ENCODE measurements around the gene DDX39B. TPM values are rescaled to one million over a fixed set of nuclear protein-coding genes. Genes with fewer than 3 reads are reported as not detected.

DDX39B gene
- polyA plus RNA-seq, 1 donor, result 499 TPM

DNA sequence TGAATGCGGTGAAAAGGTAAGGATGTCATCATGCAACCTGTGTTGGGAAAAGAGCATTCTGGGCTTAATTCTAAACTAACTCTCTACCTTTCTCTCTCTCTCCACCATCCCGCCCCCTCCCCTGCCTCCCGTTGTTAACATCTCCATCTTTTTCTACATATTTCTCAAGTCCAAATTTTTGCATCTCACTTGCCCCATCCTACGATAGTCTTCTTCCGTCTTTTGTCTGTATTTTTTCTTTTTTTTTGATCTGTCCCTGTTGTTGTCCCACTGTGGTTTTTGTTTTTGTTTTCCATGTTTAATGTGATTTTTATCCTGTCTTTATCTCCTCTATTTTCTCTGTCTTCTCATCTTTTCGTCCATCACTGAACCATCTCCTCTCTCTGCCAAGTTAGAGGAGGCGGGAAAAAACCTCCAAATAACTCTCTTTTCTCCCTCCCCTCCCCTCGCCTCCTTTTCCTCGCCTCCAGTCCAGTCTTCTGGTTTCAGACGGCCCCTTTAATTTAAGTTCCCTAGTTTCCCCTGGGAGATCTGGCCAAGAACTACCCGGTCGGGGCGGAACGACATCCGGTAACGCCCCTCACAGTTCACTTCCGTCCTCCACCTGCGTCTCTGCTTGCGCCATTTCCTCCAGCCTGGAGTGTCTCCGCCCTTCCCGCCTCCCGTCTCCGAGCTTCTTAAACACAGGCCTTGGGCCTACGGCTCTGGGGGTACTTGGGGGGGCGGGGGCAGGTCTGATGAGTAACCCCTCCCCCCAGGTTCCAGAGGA, 5.3 kb upstream of the DDX39B start, which contains the start of gene NFKBIL1:
TSS of gene NFKBIL1 (plus strand) at position 651 of the 769 bp plus-strand sequence. CDS start at position 738, 87 bp downstream.
- Histone ChIP-seq H3K4me3 (ENCODE audit: low read length) (peak within 1 kb of the TSS; percentile 50), H3K27ac (ENCODE audit: low read length) (peak within 1 kb of the TSS; percentile 77), H3K4me1 (ENCODE audit: control insufficient read depth, insufficient read depth, low read length) (peaks cover 8% of the 10 kb centered on the region), H3K36me3 (ENCODE audit: control insufficient read depth, insufficient read depth, low read length) (peaks cover 14% of the 10 kb centered on the region), H3K27me3 (ENCODE audit: control insufficient read depth, insufficient read depth, low read length) (no peaks in the 10 kb centered on the region), H3K9me3 (ENCODE audit: control insufficient read depth, low read depth, low read length) (peaks cover 3% of the 10 kb centered on the region)
- 1% methylated on average over 7 of the region's 25 CpGs for WGBS (ENCODE audit: insufficient coverage, low lambda C conversion rate)
- DNase-seq, result peak; percentile 96 to 97

DNA sequence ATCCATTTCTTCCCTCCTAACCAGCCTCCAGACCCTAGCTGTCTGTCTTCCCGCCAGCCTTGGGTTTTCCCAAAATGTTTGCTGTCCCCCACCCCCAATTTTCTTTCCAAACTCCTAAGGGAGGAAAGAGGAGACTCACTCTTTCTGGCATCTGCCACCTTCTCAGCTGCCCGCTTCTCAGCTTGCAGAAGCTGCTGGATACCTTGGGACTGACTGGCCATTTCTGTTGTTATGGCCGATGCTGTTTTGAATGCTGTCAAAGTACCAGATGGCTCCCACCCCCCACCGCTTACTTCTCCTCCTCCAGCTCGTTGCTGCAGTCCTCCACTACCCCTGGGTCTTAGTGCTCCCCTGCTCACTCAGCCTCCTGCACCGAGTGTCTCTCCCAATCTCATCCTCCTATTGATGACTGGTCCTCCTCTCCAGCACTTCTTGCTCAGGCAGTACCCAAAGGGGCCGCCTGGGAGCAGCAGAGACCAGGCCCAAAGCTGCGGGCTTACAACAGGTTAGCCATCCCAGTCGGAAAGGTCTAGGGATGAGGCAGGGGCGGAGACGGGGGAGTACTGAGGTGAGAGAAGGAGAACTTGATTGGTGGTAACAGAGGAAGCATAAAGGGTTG, 4.6 kb upstream of the DDX39B start, which contains the start of gene ATP6V1G2:
TSS of gene ATP6V1G2 (minus strand) at position 270 of the 619 bp plus-strand sequence. CDS start at position 221, 49 bp downstream.
- Histone ChIP-seq H3K9me3 (ENCODE audit: control insufficient read depth, low read depth, low read length) (peaks cover 3% of the 10 kb centered on the region), H3K4me1 (ENCODE audit: control insufficient read depth, insufficient read depth, low read length) (peaks cover 8% of the 10 kb centered on the region), H3K36me3 (ENCODE audit: control insufficient read depth, insufficient read depth, low read length) (peaks cover 14% of the 10 kb centered on the region), H3K27me3 (ENCODE audit: control insufficient read depth, insufficient read depth, low read length) (no peaks in the 10 kb centered on the region), H3K4me3 (ENCODE audit: low read length) (peak within 1 kb of the TSS; percentile 50), H3K27ac (ENCODE audit: low read length) (peak within 1 kb of the TSS; percentile 77)
- WGBS (ENCODE audit: insufficient coverage, low lambda C conversion rate), result 0% methylated on average over 3 of the region's 11 CpGs
- peak; percentile 85 to 89 for DNase-seq

DNA sequence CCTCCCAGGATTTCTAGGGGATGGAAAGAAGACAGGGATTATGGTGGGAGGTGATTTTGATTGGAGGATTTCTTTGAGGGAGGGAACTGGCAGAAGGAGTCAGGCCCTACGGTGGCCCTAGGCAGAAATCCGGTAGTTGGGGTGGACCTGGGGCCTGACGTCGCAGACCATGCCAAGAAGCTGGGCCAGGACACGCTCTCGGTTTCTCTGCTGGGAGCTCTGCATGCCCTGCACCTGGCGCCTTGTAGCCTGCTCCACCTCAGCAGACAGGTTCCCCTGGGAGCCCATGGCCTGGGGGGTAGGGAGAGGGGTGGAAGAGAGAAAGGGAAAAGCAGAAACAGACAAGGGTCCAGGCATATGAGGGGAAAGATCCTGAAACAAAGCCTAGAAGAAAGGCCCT, 3.5 kb upstream of the DDX39B start:
- Histone ChIP-seq H3K4me3 (ENCODE audit: low read length) (no peak overlapping the region), H3K36me3 (ENCODE audit: control insufficient read depth, insufficient read depth, low read length) (peaks cover 7% of the 10 kb centered on the region), H3K4me1 (ENCODE audit: control insufficient read depth, insufficient read depth, low read length) (peaks cover 10% of the 10 kb centered on the region), H3K27ac (ENCODE audit: low read length) (no peak overlapping the region), H3K27me3 (ENCODE audit: control insufficient read depth, insufficient read depth, low read length) (no peaks in the 10 kb centered on the region), H3K9me3 (ENCODE audit: control insufficient read depth, low read depth, low read length) (peaks cover 3% of the 10 kb centered on the region)
- DNase-seq, result no peak
- WGBS (ENCODE audit: insufficient coverage, low lambda C conversion rate), result no CpG with 5 or more reads among the region's 7 CpGs

DNA sequence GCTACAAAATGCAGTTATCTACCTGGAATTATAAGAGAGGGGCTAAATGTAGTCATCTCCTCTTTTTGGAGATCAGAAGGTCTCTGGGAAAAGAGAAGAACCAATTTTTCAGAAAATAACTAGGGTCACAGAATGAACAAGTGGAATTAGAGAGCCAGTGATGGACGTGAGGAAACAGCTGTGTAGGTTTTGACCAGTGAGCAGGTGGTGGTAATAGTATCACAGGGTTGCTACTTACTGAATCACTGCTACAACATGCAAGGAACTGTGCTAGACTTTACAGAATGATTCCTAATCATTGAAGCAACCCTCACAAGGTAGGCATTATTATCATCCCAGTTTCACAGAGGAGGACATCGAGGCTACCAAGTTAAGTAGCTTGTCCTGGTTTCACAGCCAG, 2.9 kb upstream of the DDX39B start:
- Histone ChIP-seq H3K4me3 (ENCODE audit: low read length) (no peak overlapping the region), H3K9me3 (ENCODE audit: control insufficient read depth, low read depth, low read length) (peaks cover 3% of the 10 kb centered on the region), H3K27ac (ENCODE audit: low read length) (no peak overlapping the region), H3K27me3 (ENCODE audit: control insufficient read depth, insufficient read depth, low read length) (no peaks in the 10 kb centered on the region), H3K4me1 (ENCODE audit: control insufficient read depth, insufficient read depth, low read length) (peaks cover 16% of the 10 kb centered on the region), H3K36me3 (ENCODE audit: control insufficient read depth, insufficient read depth, low read length) (peaks cover 11% of the 10 kb centered on the region)
- no peak for DNase-seq
- 75% methylated on average over 1 of the region's 2 CpGs for WGBS (ENCODE audit: insufficient coverage, low lambda C conversion rate)

DNA sequence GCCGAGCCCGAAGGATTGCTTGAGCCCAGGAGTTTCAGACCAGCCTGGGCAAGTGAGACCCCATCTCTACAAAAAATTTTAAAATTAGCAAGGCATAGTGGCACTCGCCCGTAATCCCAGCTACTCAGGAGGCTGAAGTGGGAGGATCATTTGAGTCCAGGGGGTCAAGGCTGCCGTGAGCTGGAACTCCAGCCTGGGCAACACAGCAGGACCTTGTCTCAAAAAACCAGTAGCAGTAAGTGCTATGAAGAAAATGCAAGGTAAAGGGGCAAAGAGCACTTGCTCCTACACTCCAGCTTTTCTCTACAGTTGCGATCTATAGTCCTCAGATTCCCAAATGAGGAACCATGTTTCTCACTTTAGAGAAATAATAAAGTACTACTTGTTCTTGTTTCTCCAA, 1.8 kb upstream of the DDX39B start:
- no peak overlapping the region for H3K27ac ChIP-seq (ENCODE audit: low read length)
- no peak for DNase-seq
- no peaks in the 10 kb centered on the region for H3K27me3 ChIP-seq (ENCODE audit: control insufficient read depth, insufficient read depth, low read length)
- peaks cover 3% of the 10 kb centered on the region for H3K9me3 ChIP-seq (ENCODE audit: control insufficient read depth, low read depth, low read length)
- WGBS (ENCODE audit: insufficient coverage, low lambda C conversion rate), result 100% methylated on average over 1 of the region's 6 CpGs
- peaks cover 23% of the 10 kb centered on the region for H3K4me1 ChIP-seq (ENCODE audit: control insufficient read depth, insufficient read depth, low read length)
- peaks cover 18% of the 10 kb centered on the region for H3K36me3 ChIP-seq (ENCODE audit: control insufficient read depth, insufficient read depth, low read length)
- no peak overlapping the region for H3K4me3 ChIP-seq (ENCODE audit: low read length)

DNA sequence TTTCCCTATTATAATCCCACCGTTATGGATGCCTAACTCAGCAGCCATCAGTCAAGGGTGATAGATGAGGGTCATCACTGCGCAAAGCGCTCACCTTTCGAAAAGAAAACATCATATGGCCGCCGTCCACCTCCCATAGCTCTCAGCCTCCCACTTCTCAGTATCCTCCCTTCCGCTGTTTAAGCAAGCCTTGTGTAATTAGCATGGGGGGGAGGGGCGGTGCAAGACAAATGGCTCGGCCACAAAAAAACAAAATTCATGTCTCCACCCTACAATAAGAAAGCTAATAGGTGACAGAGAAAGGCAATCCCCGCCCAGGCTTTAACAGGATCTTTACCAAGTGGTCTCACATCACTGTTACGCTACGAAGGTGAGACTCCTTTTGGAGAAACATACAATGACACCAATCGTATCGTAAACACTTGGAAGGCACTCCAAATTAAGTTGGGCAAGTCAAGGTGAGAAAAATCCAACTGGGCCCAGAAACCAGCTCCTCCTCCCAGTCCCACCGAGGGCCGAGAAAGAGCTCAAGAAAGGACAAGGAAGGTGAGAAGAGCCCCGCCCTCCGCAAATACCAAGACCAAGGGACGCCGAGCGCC, 645 bp downstream of the DDX39B start:
- H3K4me1 ChIP-seq (ENCODE audit: control insufficient read depth, insufficient read depth, low read length), result peaks cover 15% of the 10 kb centered on the region
- DNase-seq, result peak; percentile 33 to 67
- peak overlapping the region; percentile 91 for H3K27ac ChIP-seq (ENCODE audit: low read length)
- no peaks in the 10 kb centered on the region for H3K9me3 ChIP-seq (ENCODE audit: control insufficient read depth, low read depth, low read length)
- H3K36me3 ChIP-seq (ENCODE audit: control insufficient read depth, insufficient read depth, low read length), result peaks cover 38% of the 10 kb centered on the region
- no CpG with 5 or more reads among the region's 21 CpGs for WGBS (ENCODE audit: insufficient coverage, low lambda C conversion rate)
- H3K4me3 ChIP-seq (ENCODE audit: low read length), result peak overlapping the region; percentile 90
- H3K27me3 ChIP-seq (ENCODE audit: control insufficient read depth, insufficient read depth, low read length), result no peaks in the 10 kb centered on the region

DNA sequence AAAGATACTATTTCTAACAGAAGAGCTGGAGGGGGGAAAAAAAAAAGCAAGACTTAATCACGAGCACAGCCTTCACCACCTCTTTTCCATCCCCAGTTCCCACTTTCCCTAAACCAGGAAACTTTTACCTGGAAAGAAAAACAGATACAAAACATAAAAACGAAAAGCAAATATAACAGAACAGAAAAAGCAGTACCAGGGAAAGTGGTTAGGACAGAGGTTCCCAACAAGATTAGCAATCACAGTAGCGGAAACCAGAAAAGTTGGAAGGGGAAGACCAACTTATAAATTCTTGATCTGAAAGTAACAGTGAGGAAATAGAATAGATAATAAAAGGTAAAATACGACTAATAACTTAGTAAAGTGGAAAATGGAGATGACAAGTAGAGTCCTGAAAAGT, 1.2 kb downstream of the DDX39B start:
- peak overlapping the region; percentile 90 for H3K4me3 ChIP-seq (ENCODE audit: low read length)
- peaks cover 43% of the 10 kb centered on the region for H3K36me3 ChIP-seq (ENCODE audit: control insufficient read depth, insufficient read depth, low read length)
- no peaks in the 10 kb centered on the region for H3K9me3 ChIP-seq (ENCODE audit: control insufficient read depth, low read depth, low read length)
- no peaks in the 10 kb centered on the region for H3K27me3 ChIP-seq (ENCODE audit: control insufficient read depth, insufficient read depth, low read length)
- peaks cover 15% of the 10 kb centered on the region for H3K4me1 ChIP-seq (ENCODE audit: control insufficient read depth, insufficient read depth, low read length)
- WGBS (ENCODE audit: insufficient coverage, low lambda C conversion rate), result 8% methylated on average over 2 of the region's 4 CpGs
- DNase-seq, result no peak
- H3K27ac ChIP-seq (ENCODE audit: low read length), result peak overlapping the region; percentile 91

DNA sequence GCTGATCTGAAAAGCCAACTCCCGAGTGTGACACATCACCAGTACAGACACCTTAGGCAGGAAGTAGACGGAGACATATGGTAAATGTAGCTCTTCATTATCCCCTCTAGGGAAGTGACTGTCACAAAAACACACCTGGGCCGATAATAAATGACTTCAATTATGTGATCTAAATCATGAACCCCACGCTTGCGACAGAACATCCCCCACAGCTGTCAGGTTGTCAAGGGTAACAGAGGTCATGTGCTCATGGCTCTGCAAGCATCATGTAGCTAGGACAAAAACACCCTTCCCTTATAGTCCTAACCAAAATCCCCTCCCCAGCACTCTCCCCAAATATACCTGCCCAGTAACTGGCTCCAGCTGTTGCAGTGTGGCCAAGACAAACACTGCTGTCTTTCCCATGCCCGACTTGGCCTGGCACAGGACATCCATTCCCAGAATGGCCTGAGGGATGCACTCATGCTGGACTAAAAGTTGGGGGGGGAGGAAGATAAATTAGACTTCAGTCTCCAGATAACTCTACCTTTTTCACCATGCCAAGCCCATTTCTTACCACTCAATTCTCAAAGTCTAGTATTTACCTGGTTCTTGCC, 2.9 kb downstream of the DDX39B start:
- no peak for DNase-seq
- H3K27me3 ChIP-seq (ENCODE audit: control insufficient read depth, insufficient read depth, low read length), result no peaks in the 10 kb centered on the region
- H3K4me1 ChIP-seq (ENCODE audit: control insufficient read depth, insufficient read depth, low read length), result peaks cover 15% of the 10 kb centered on the region
- H3K4me3 ChIP-seq (ENCODE audit: low read length), result no peak overlapping the region
- no peaks in the 10 kb centered on the region for H3K9me3 ChIP-seq (ENCODE audit: control insufficient read depth, low read depth, low read length)
- no CpG with 5 or more reads among the region's 6 CpGs for WGBS (ENCODE audit: insufficient coverage, low lambda C conversion rate)
- no peak overlapping the region for H3K27ac ChIP-seq (ENCODE audit: low read length)
- peaks cover 61% of the 10 kb centered on the region for H3K36me3 ChIP-seq (ENCODE audit: control insufficient read depth, insufficient read depth, low read length)

DNA sequence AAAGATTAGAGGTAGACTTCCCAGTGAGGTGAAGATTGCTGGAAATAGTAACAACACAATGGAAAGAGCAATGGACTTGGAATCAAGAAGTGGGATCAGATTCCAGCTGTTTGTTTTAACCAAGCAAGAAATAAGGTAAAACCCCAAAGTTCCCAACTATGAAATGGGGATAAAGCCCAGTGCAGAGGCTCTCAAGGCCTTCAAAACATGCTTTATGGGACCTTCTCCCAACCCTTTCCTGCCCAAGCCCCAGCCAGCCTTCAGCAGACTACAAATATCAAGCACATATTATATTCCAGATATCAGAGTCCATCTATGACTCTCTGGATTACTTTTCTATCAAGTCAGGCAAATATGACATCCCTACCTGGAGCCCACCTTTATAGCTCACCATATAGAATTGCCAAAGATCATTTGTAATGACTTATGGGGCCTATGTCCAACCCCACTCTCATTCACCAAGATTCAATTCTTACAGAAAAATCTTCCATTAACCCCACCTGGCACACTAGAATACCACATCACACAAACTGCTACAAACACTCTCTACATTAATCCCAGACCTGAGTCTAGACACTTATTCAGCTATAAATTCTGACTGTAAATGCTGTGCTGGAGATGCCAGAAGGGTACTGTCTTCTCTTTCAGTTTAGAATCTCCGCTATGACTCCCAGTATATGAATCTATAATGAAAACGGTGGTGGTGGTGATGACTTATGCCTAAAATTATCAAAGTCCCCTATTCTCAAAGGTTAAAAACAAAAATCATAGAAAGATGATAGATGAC, 6.1 kb downstream of the DDX39B start:
- Histone ChIP-seq H3K4me3 (ENCODE audit: low read length) (no peak overlapping the region), H3K4me1 (ENCODE audit: control insufficient read depth, insufficient read depth, low read length) (peaks cover 15% of the 10 kb centered on the region), H3K27me3 (ENCODE audit: control insufficient read depth, insufficient read depth, low read length) (no peaks in the 10 kb centered on the region), H3K9me3 (ENCODE audit: control insufficient read depth, low read depth, low read length) (no peaks in the 10 kb centered on the region), H3K36me3 (ENCODE audit: control insufficient read depth, insufficient read depth, low read length) (peaks cover 92% of the 10 kb centered on the region), H3K27ac (ENCODE audit: low read length) (no peak overlapping the region)
- no peak for DNase-seq
- WGBS (ENCODE audit: insufficient coverage, low lambda C conversion rate), result no CpG with 5 or more reads among the region's 2 CpGs

All from large intestine (tissue), 3 donors.